A673 (cell line): Measurements from ENCODE around the gene ELOVL7.

Source experiments
- EZH2 ChIP-seq: fragments of 200-600 bp; sonication (generic); IDR thresholded peaks from 2 replicates; pipeline ENCODE4 v1.6.1; 2017; ENCODE audit warnings: borderline replicate concordance, low read depth, mild to moderate bottlenecking, mixed read lengths, antibody characterized with exemption, low read length; ENCODE audit not compliant: poor library complexity, severe bottlenecking
- TF ChIP-seq, protein P1 (sequence below): fragments of 300-800, 200-600 bp; sonication (generic); conservative IDR thresholded peaks from 2 replicates; pipeline ENCODE4 v1.5.1; 2017; ENCODE audit warnings: low read depth, mild to moderate bottlenecking, antibody characterized with exemption, low read length, moderate library complexity, mixed read lengths

DNA sequence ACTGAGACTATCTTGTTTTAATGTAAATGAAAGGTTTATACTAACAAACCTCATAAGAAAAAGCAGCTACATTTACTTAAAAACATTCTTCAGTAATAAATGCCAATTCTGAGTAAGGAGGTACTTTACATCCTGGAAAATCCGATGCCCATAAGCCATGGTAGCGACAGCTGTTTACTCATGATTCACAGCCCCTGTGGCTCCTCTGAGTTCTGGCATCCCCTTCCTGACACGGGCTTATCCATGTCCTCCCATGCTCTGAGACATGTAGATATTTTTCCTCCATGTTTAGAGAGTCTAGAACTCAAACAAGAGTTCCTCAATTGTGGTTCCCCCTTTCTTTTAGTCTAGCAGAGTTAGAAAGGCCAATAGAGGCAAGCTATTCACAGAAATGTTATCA is 81.0 kb downstream of the ELOVL7 start:
- TF ChIP-seq, protein P1, sequence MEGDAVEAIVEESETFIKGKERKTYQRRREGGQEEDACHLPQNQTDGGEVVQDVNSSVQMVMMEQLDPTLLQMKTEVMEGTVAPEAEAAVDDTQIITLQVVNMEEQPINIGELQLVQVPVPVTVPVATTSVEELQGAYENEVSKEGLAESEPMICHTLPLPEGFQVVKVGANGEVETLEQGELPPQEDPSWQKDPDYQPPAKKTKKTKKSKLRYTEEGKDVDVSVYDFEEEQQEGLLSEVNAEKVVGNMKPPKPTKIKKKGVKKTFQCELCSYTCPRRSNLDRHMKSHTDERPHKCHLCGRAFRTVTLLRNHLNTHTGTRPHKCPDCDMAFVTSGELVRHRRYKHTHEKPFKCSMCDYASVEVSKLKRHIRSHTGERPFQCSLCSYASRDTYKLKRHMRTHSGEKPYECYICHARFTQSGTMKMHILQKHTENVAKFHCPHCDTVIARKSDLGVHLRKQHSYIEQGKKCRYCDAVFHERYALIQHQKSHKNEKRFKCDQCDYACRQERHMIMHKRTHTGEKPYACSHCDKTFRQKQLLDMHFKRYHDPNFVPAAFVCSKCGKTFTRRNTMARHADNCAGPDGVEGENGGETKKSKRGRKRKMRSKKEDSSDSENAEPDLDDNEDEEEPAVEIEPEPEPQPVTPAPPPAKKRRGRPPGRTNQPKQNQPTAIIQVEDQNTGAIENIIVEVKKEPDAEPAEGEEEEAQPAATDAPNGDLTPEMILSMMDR: no peak
- TF ChIP-seq EZH2: no peak
